NCI-H1417 treated with DMSO at 0.1 percent for 48 hours (cell line): ENCODE measurements around the gene NFILZ.

Experiments
- DNase-seq: peaks from one replicate; lab custom pipeline; 2025; lab: John Stamatoyannopoulos, UW

The NFILZ gene

DNA sequence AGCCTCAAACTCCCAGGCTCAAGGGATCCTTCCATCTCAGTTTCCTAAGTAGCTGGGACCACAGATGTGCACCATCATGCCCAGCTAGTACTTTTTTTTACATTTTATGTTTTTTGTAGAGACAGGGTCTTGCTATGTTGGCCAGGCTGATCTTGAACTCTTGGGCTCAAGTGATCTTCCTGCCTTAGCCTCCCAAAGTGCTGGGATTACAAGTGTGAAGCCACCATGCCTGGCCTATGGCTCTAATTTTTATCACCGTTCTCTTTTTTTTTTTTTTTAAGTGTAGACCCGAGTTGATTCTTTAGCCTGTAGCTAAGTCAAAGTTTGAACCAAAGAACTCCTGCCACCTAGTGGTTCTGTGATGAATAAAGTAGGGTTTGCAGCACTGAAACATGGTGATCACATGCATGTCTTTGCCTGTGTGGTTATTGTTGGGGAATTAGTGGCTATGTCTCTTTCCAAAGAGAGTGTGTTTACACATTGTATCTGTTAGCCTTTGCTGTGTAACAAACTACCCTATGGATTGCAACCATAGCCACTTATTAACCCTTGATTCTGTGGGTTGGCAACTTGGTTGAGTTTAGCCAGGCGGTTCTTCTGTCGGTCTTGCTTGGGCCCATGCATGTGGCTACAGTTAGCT lies 11.6 kb downstream of the NFILZ start:
- DNase-seq, result no peak

- DNase-seq, result no peak
These were observed 12.1 kb downstream of the NFILZ start for GRCh38 chr19:8642561-8642960.

- no peak for DNase-seq
These were observed 13.6 kb downstream of the NFILZ start for GRCh38 chr19:8643860-8644653.

DNA sequence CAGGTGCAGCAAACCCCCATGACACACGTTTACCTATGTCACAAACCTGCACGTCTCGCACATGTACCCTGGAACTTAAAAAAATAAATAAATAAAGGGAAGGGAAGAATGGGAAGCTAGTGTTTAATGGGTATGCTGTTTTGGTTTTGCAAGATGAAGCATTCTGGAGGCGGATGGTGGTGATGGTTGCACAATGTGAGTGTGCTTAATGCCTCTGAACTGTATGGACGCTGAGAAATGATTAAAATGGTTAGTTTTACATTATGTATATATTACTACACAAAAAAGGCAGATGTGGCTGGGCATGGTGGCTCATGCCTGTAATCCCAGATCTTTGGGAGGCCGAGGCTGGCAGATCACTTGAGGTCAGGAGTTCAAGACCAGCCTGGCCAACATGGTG lies 17.8 kb downstream of the NFILZ start:
- DNase-seq, result no peak

DNA sequence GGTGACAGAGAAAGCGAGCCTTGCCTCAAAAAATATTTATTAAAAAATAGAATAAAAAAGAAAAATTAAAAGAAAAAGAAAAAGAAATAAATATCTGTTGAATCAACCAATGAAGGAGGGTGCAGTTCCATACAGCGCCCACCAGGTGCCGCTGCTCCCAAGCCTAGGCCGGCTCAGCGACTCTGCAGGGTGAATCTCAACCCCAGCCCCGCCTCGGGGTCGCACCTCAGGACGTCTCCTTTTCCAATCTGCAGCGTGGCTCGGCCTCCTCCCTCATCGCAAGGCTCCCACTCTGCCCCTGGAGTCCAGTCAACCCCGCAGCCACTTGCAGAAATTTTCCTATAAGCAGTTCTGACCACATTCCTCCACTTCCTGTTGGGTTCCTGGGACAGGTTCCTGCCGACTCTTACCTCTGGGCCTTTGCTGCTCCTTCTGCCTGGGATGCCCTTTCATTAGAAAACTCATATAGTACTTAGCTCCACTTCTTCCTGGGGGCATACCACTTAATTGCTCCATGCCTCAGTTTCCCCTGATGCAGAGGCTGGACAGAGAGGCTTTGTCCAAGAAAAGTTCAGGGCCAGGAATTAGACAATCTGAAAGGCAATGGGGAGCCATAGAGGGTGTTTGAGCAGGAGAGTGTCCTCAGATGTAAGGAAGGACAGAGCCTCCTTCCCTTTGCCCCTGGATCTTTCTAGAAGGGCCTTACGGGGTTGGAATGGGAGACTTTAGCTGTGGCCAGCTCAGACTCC lies 24.3 kb downstream of the NFILZ start:
- DNase-seq, result no peak

GRCh38 chr19:8655340-8655709 lies 24.9 kb downstream of the NFILZ start:
- no peak for DNase-seq

- no peak for DNase-seq
These were observed 27.4 kb downstream of the NFILZ start for GRCh38 chr19:8657869-8658268.

- no peak for DNase-seq
These were observed 29.5 kb downstream of the NFILZ start for GRCh38 chr19:8659905-8660304.

GRCh38 chr19:8662263-8662662 lies 31.8 kb downstream of the NFILZ start:
- no peak for DNase-seq

- DNase-seq, result no peak
These were observed 33.7 kb downstream of the NFILZ start for GRCh38 chr19:8663920-8664670.

GRCh38 chr19:8664671-8665057 lies 34.2 kb downstream of the NFILZ start:
- no peak for DNase-seq

GRCh38 chr19:8665468-8666213 lies 35.2 kb downstream of the NFILZ start:
- no peak for DNase-seq

- no peak for DNase-seq
These were observed 36.5 kb downstream of the NFILZ start for GRCh38 chr19:8666814-8667405.

DNA sequence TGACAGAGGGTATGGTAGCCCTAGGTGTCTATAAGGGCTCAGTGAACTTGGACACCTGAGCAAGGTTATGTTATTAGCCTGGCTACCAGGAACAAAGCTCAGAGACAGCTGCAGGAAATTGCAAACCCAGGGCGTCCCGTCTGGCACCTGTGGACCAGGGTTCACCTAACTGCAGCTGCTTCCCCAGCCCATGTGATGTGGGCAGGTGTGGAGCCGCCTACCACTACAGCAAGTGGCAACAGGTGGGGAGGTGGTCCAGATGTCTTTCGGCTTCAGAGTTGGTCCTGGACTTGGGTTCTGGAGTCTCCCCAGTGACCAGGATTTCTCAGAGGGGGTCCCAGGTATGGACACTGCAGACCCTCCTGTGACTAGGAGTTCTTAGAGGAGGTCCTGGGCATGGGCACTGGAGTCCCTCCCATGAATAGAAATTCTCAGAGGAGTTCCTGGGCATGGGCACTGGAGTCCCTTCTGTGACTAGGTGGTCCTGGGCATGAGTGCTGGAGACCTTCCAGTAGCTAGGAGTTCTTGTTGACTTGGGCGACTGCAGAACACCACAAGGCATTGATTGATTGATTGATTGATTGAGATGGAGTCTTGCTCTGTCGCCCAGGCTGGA lies 43.0 kb downstream of the NFILZ start:
- no peak for DNase-seq

GRCh38 chr19:8675066-8675465 lies 44.6 kb downstream of the NFILZ start:
- DNase-seq, result no peak

GRCh38 chr19:8678244-8678807 lies 47.9 kb downstream of the NFILZ start:
- no peak for DNase-seq
